ENCODE results near the gene CYP2S1. TPM values are rescaled to one million over a fixed set of nuclear protein-coding genes. Genes with fewer than 3 reads are reported as not detected.

CYP2S1 gene
- total RNA-seq, 4 donors from 2014 or later = 4.1 to 147 (median 67.1) TPM

- no peak overlapping the region for H3K27ac ChIP-seq
- peaks cover 0 to 51% (median 0%) of the 10 kb centered on the region in 3 donors for H3K36me3 ChIP-seq
- H3K27me3 ChIP-seq = no peaks in the 10 kb centered on the region
- no peak for DNase-seq
- H3K4me3 ChIP-seq = no peak overlapping the region
- no peaks in the 10 kb centered on the region for H3K9me3 ChIP-seq
- TF ChIP-seq, protein P1, sequence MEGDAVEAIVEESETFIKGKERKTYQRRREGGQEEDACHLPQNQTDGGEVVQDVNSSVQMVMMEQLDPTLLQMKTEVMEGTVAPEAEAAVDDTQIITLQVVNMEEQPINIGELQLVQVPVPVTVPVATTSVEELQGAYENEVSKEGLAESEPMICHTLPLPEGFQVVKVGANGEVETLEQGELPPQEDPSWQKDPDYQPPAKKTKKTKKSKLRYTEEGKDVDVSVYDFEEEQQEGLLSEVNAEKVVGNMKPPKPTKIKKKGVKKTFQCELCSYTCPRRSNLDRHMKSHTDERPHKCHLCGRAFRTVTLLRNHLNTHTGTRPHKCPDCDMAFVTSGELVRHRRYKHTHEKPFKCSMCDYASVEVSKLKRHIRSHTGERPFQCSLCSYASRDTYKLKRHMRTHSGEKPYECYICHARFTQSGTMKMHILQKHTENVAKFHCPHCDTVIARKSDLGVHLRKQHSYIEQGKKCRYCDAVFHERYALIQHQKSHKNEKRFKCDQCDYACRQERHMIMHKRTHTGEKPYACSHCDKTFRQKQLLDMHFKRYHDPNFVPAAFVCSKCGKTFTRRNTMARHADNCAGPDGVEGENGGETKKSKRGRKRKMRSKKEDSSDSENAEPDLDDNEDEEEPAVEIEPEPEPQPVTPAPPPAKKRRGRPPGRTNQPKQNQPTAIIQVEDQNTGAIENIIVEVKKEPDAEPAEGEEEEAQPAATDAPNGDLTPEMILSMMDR (IDR thresholded peaks at IDR 0.05) = no peak
- TF ChIP-seq POLR2A (IDR thresholded peaks at IDR 0.05) = no peak
- no peaks in the 10 kb centered on the region for H3K4me1 ChIP-seq
Measured at GRCh38 chr19:41249707-41250423, 56.8 kb downstream of the CYP2S1 start.

- Histone ChIP-seq H3K4me3 (no peak overlapping the region), H3K27me3 (no peaks in the 10 kb centered on the region), H3K4me1 (no peaks in the 10 kb centered on the region), H3K36me3 (peaks cover 0 to 67% (median 0%) of the 10 kb centered on the region in 3 donors), H3K27ac (no peak overlapping the region), H3K9me3 (no peaks in the 10 kb centered on the region)
- DNase-seq = no peak
- TF ChIP-seq, protein P1 (IDR thresholded peaks at IDR 0.05) = no peak
- TF ChIP-seq POLR2A (IDR thresholded peaks at IDR 0.05) = no peak
Measured at GRCh38 chr19:41253660-41254059, 60.6 kb downstream of the CYP2S1 start.

GRCh38 chr19:41255171-41255570 lies 62.2 kb downstream of the CYP2S1 start:
- Histone ChIP-seq H3K9me3 (no peaks in the 10 kb centered on the region), H3K36me3 (peaks cover 0 to 69% (median 0%) of the 10 kb centered on the region in 3 donors), H3K4me3 (no peak overlapping the region), H3K27me3 (no peaks in the 10 kb centered on the region), H3K27ac (no peak overlapping the region), H3K4me1 (no peaks in the 10 kb centered on the region)
- DNase-seq = no peak
- TF ChIP-seq POLR2A (IDR thresholded peaks at IDR 0.05) = no peak
- TF ChIP-seq, protein P1 (IDR thresholded peaks at IDR 0.05) = no peak

Other genes with a start within 250 kb of the CYP2S1 start
- 10 to 100 TPM in 3 of 4 donors, 1 to 10 TPM in 1; 5.8 to 58.8 (median 25.0) TPM for gene CYP2B6, start 201.9 kb upstream of the CYP2S1 start, total RNA-seq
- gene CYP2A13, start 104.8 kb upstream of the CYP2S1 start, total RNA-seq = not detected
- not detected for gene CYP2F1, start 78.8 kb upstream of the CYP2S1 start, total RNA-seq
- 10 to 100 TPM in 3 of 4 donors, 1 to 10 TPM in 1; 7.2 to 46.2 (median 24.2) TPM for gene AXL, start 26.0 kb downstream of the CYP2S1 start, total RNA-seq
- gene HNRNPUL1, start 71.2 kb downstream of the CYP2S1 start, total RNA-seq = 100 to 1,000 TPM; 123 to 244 (median 167) TPM
- gene CCDC97, start 117.0 kb downstream of the CYP2S1 start, total RNA-seq = 10 to 100 TPM; 17.9 to 33.0 (median 29.6) TPM
- gene TGFB1, start 160.7 kb downstream of the CYP2S1 start, total RNA-seq = 10 to 100 TPM in 3 of 4 donors, 1 to 10 TPM in 1; 6.8 to 80.9 (median 22.9) TPM
- gene B9D2, start 170.9 kb downstream of the CYP2S1 start, total RNA-seq = 1 to 10 TPM in 3 of 4 donors, not detected in 1; 3.6 to 6.8 (median 3.8) TPM
- 10 to 100 TPM in 2 of 4 donors, 1 to 10 TPM in 2; 8.3 to 19.6 (median 11.0) TPM for gene TMEM91, start 183.3 kb downstream of the CYP2S1 start, total RNA-seq
- 10 to 100 TPM in 2 of 4 donors, 1 to 10 TPM in 2; 5.4 to 12.4 (median 10.0) TPM for gene EXOSC5, start 204.1 kb downstream of the CYP2S1 start, total RNA-seq
- gene BCKDHA, start 204.6 kb downstream of the CYP2S1 start, total RNA-seq = 10 to 100 TPM; 23.9 to 41.7 (median 30.7) TPM
- gene B3GNT8, start 234.2 kb downstream of the CYP2S1 start, total RNA-seq = 10 to 100 TPM; 15.7 to 98.4 (median 62.8) TPM
- gene DMAC2, start 246.7 kb downstream of the CYP2S1 start, total RNA-seq = 10 to 100 TPM; 41.3 to 62.0 (median 48.3) TPM
- gene ERICH4, start 249.9 kb downstream of the CYP2S1 start, total RNA-seq = 10 to 100 TPM; 17.3 to 49.0 (median 22.3) TPM

All from Peyer's patch (tissue), 4 donors.